ENCODE results near the gene MAPK7.

- no peak for TF ChIP-seq CTCF (IDR thresholded peaks at IDR 0.05)
- TF ChIP-seq EP300 (IDR thresholded peaks at IDR 0.05) = no peak
These were observed 39.3 kb downstream of the MAPK7 start for GRCh38 chr17:19417611-19418010.
